Measurements from ENCODE around the gene MELK.

MELK gene

DNA sequence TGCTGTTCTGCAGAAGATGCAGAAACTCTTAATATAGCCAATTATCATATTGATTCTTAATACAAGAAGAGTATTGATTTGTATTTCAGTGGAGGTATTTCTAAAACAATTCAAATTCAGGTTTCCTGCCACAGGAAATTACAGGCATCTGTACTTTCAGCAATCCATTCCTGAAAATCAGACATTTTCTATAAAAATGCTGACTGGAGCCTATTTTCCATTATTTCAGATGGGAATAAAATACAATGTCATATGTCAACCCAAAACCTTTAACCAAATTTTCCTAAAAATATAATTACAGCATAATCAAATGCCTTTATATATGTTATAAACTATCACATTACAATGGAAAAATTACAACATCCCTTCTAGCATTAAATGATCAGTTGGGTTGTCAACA, 131.5 kb downstream of the MELK start:
- Histone ChIP-seq H3K27me3 (ENCODE audit: control insufficient read depth, insufficient read depth, low read length) (no peaks in the 10 kb centered on the region), H3K27ac (ENCODE audit: low read length) (no peak overlapping the region), H3K9me3 (ENCODE audit: control insufficient read depth, insufficient read depth, low read length) (no peaks in the 10 kb centered on the region), H3K4me1 (ENCODE audit: control insufficient read depth, insufficient read depth, low read length) (no peaks in the 10 kb centered on the region), H3K4me3 (ENCODE audit: low read length) (no peak overlapping the region), H3K36me3 (ENCODE audit: control insufficient read depth, insufficient read depth, low read length) (no peaks in the 10 kb centered on the region)
- no peak for DNase-seq (ENCODE audit: low read depth, low spot score)

GRCh38 chr9:36713515-36714490, 141.1 kb downstream of the MELK start:
- H3K27ac ChIP-seq (ENCODE audit: low read length): no peak overlapping the region
- no peaks in the 10 kb centered on the region for H3K36me3 ChIP-seq (ENCODE audit: control insufficient read depth, insufficient read depth, low read length)
- H3K4me3 ChIP-seq (ENCODE audit: low read length): no peak overlapping the region
- H3K27me3 ChIP-seq (ENCODE audit: control insufficient read depth, insufficient read depth, low read length): no peaks in the 10 kb centered on the region
- H3K4me1 ChIP-seq (ENCODE audit: control insufficient read depth, insufficient read depth, low read length): no peaks in the 10 kb centered on the region
- H3K9me3 ChIP-seq (ENCODE audit: control insufficient read depth, insufficient read depth, low read length): no peaks in the 10 kb centered on the region
- no peak for DNase-seq (ENCODE audit: low read depth, low spot score)
- no CpG with 5 or more reads among the region's 29 CpGs for WGBS (ENCODE audit: insufficient coverage, insufficient read length)

GRCh38 chr9:36716496-36716895, 143.8 kb downstream of the MELK start:
- H3K27ac ChIP-seq (ENCODE audit: low read length): no peak overlapping the region
- no peak overlapping the region for H3K4me3 ChIP-seq (ENCODE audit: low read length)
- H3K27me3 ChIP-seq (ENCODE audit: control insufficient read depth, insufficient read depth, low read length): no peaks in the 10 kb centered on the region
- no peaks in the 10 kb centered on the region for H3K4me1 ChIP-seq (ENCODE audit: control insufficient read depth, insufficient read depth, low read length)
- H3K9me3 ChIP-seq (ENCODE audit: control insufficient read depth, insufficient read depth, low read length): no peaks in the 10 kb centered on the region
- no peak for DNase-seq (ENCODE audit: low read depth, low spot score)
- no CpG with 5 or more reads among the region's 2 CpGs for WGBS (ENCODE audit: insufficient coverage, insufficient read length)
- no peaks in the 10 kb centered on the region for H3K36me3 ChIP-seq (ENCODE audit: control insufficient read depth, insufficient read depth, low read length)

DNA sequence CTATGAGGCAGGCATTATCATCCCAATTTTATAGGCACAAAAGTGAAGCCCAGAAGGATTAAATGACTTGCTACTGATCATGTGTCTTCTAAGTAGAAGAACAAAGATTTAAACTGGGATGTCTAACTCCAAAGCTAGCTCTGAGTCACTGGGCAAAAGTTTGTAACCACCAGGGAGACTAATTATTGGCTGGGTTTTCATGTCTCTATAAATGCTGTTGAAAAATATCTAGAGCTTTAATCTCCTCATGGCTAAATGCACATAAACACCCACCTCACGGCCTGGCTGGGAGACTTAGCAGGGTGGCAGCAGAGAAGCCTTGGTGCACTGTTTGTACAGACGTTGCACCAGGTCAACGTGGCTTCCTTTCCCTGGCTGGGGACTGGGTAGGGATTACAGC, 144.6 kb downstream of the MELK start:
- no CpG with 5 or more reads among the region's 3 CpGs for WGBS (ENCODE audit: insufficient coverage, insufficient read length)
- no peaks in the 10 kb centered on the region for H3K36me3 ChIP-seq (ENCODE audit: control insufficient read depth, insufficient read depth, low read length)
- no peaks in the 10 kb centered on the region for H3K9me3 ChIP-seq (ENCODE audit: control insufficient read depth, insufficient read depth, low read length)
- no peak for DNase-seq (ENCODE audit: low read depth, low spot score)
- no peak overlapping the region for H3K4me3 ChIP-seq (ENCODE audit: low read length)
- H3K27ac ChIP-seq (ENCODE audit: low read length): no peak overlapping the region
- H3K27me3 ChIP-seq (ENCODE audit: control insufficient read depth, insufficient read depth, low read length): no peaks in the 10 kb centered on the region
- H3K4me1 ChIP-seq (ENCODE audit: control insufficient read depth, insufficient read depth, low read length): no peaks in the 10 kb centered on the region

DNA sequence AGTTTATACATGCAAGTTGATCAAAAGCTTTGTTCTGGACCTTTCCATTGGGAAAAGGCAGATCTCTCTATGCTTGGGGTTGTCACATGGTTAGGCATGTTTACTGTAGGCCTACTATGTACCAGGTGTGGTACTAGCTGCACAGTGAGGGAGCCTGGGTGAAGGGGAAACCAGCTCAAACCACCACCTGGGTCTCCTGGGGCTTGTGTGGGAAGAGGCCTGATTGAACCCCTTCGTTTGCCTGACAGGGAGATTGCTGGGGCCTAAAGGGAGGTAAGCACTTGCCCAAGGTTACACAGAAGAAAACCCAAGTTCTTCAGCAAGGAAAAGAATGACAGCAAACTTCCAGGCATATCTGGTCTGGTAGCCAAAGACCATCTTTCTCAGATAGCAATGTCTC, 145.9 kb downstream of the MELK start:
- H3K4me1 ChIP-seq (ENCODE audit: control insufficient read depth, insufficient read depth, low read length): no peaks in the 10 kb centered on the region
- H3K36me3 ChIP-seq (ENCODE audit: control insufficient read depth, insufficient read depth, low read length): no peaks in the 10 kb centered on the region
- H3K9me3 ChIP-seq (ENCODE audit: control insufficient read depth, insufficient read depth, low read length): no peaks in the 10 kb centered on the region
- no CpG with 5 or more reads among the region's 1 CpG for WGBS (ENCODE audit: insufficient coverage, insufficient read length)
- no peak overlapping the region for H3K27ac ChIP-seq (ENCODE audit: low read length)
- DNase-seq (ENCODE audit: low read depth, low spot score): no peak
- no peaks in the 10 kb centered on the region for H3K27me3 ChIP-seq (ENCODE audit: control insufficient read depth, insufficient read depth, low read length)
- H3K4me3 ChIP-seq (ENCODE audit: low read length): no peak overlapping the region

DNA sequence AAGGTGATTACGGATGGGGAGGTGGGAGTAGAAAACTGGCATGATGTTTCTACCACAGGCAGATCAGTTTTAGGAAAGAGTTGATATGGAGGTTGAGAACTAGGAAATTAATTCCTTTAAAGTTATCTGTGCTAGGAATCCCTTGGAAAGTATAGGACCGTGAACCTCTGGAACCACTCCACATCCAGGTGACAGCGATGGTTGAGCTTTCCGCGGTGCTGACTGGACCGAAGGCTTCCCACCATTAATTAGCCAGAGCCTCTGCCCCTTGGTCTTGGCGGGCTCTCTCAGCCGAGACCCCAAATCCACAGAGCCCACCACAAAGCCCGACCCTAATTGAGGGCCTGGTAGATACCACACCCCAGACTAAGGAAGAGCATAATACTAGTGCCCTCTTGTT, 147.3 kb downstream of the MELK start:
- Histone ChIP-seq H3K27ac (ENCODE audit: low read length) (no peak overlapping the region), H3K36me3 (ENCODE audit: control insufficient read depth, insufficient read depth, low read length) (no peaks in the 10 kb centered on the region), H3K4me1 (ENCODE audit: control insufficient read depth, insufficient read depth, low read length) (no peaks in the 10 kb centered on the region), H3K27me3 (ENCODE audit: control insufficient read depth, insufficient read depth, low read length) (no peaks in the 10 kb centered on the region), H3K9me3 (ENCODE audit: control insufficient read depth, insufficient read depth, low read length) (no peaks in the 10 kb centered on the region), H3K4me3 (ENCODE audit: low read length) (no peak overlapping the region)
- DNase-seq (ENCODE audit: low read depth, low spot score): no peak
- no CpG with 5 or more reads among the region's 9 CpGs for WGBS (ENCODE audit: insufficient coverage, insufficient read length)

- H3K4me1 ChIP-seq (ENCODE audit: control insufficient read depth, insufficient read depth, low read length): peaks cover 5% of the 10 kb centered on the region
- H3K4me3 ChIP-seq (ENCODE audit: low read length): no peak overlapping the region
- no peak overlapping the region for H3K27ac ChIP-seq (ENCODE audit: low read length)
- DNase-seq (ENCODE audit: low read depth, low spot score): no peak
- no CpG with 5 or more reads among the region's 8 CpGs for WGBS (ENCODE audit: insufficient coverage, insufficient read length)
- H3K9me3 ChIP-seq (ENCODE audit: control insufficient read depth, insufficient read depth, low read length): no peaks in the 10 kb centered on the region
- H3K36me3 ChIP-seq (ENCODE audit: control insufficient read depth, insufficient read depth, low read length): no peaks in the 10 kb centered on the region
- H3K27me3 ChIP-seq (ENCODE audit: control insufficient read depth, insufficient read depth, low read length): no peaks in the 10 kb centered on the region
Measured at GRCh38 chr9:36721846-36722588, 149.3 kb downstream of the MELK start.

DNA sequence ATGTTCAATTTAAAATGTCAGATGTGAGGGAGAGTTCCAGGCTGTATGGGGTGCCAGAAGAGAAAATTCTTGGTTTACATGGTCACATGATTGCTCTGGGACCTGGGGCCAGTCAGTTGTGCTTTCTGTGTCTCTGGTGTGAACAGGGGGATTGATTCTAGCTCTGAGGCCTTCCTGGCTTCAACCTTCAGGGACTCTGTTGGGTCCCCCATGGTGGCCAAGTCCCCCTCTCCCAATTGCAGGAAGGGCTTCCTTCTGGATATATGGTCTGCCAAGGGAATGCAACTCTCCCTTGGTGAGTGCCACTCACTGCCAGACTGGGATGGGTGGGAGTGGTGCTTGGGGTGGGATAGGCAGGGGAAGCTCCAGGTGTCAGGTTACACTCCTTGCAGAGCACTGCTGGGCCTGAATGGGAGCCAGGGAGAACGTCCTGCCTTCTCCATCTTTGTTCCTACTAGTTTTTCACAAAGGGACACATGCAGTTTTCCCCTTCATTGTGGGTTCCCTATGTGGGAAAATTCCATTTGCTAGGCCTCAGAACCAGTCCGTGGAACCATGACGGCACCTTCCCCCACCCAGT, 153.2 kb downstream of the MELK start:
- Histone ChIP-seq H3K4me1 (ENCODE audit: control insufficient read depth, insufficient read depth, low read length) (peaks cover 5% of the 10 kb centered on the region), H3K27me3 (ENCODE audit: control insufficient read depth, insufficient read depth, low read length) (no peaks in the 10 kb centered on the region), H3K4me3 (ENCODE audit: low read length) (no peak overlapping the region), H3K27ac (ENCODE audit: low read length) (no peak overlapping the region), H3K9me3 (ENCODE audit: control insufficient read depth, insufficient read depth, low read length) (no peaks in the 10 kb centered on the region), H3K36me3 (ENCODE audit: control insufficient read depth, insufficient read depth, low read length) (no peaks in the 10 kb centered on the region)
- WGBS (ENCODE audit: insufficient coverage, insufficient read length): no CpG with 5 or more reads among the region's 3 CpGs
- DNase-seq (ENCODE audit: low read depth, low spot score): peak; percentile 27
